ENCODE data around the gene AMH. TPM values are rescaled to one million over a fixed set of nuclear protein-coding genes. Genes with fewer than 3 reads are reported as not detected.

The AMH gene
- total and polyA plus RNA-seq, 4 donors: 0.08 to 0.59 (median 0.47) TPM; not detected in 1

DNA sequence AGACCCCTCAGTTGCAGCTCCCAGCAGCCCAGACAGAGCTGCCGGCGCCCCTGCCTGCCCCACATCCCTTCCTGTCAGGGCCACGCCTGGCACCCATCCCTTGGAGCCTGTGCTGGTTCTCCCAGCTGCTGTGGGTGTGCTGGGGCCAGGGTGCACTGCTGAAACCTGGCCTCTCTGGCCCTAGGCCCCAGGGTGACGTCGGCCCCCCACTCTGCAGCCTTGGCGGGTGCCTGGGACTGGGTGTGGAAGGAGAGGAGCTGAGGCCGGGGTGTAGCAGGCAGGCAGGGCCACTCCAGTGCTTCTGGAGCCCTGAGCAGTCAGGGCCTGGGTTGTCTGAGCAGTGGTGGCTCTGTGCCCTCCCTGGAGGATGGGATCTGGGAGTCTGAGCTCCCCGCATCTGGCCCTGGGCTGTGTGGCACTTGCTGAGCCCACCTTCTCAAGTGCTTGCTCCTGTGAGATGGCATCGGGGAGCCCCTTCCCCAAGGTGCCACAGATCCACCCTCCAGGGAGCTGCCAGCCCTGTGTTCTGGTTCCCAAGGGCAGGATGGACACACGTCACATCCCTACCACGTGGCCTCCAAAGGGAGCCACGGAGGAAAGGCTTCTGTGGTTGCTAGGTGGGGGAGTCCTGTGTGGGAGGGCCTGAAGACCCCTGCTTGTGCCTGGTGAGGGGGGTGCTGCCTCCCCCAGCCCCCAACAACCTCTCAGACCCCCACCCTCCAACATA is 18.2 kb upstream of the AMH start:
- Histone ChIP-seq H3K4me1 (ENCODE audit: control insufficient read depth in 4 of 4, insufficient read depth in 4 of 4, low read length in 3 of 4) (peaks cover 11 to 44% (median 21%) of the 10 kb centered on the region in 4 donors), H3K36me3 (ENCODE audit: control insufficient read depth in 4 of 4, insufficient read depth in 3 of 4, low read depth in 1 of 4, low read length in 3 of 4) (peaks cover 0 to 19% (median 6%) of the 10 kb centered on the region in 4 donors), H3K27me3 (ENCODE audit: control insufficient read depth in 4 of 4, insufficient read depth in 4 of 4, low read length in 3 of 4) (no peaks in the 10 kb centered on the region), H3K4me3 (ENCODE audit: low read depth in 1 of 3, low read length in 3 of 3) (no peak overlapping the region), H3K9ac (ENCODE audit: low read depth in 1 of 2, low read length in 2 of 2) (no peak overlapping the region), H3K9me3 (ENCODE audit: control insufficient read depth in 4 of 4, low read length in 3 of 4) (no peaks in the 10 kb centered on the region), H3K27ac (ENCODE audit: low read depth in 1 of 2, low read length in 2 of 2) (no peak overlapping the region)
- no peak for DNase-seq (ENCODE audit: low spot score)
- 71% methylated on average over 12 of the region's 12 CpGs for WGBS
- no peak for TF ChIP-seq GABPA (IDR thresholded peaks at IDR 0.05 in 1 of 2, conservative IDR thresholded peaks at IDR 0.05 in 1 of 2)
- TF ChIP-seq, protein P1, sequence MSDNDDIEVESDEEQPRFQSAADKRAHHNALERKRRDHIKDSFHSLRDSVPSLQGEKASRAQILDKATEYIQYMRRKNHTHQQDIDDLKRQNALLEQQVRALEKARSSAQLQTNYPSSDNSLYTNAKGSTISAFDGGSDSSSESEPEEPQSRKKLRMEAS (IDR thresholded peaks at IDR 0.05): no peak
- TF ChIP-seq RXRA (IDR thresholded peaks at IDR 0.05): no peak
- TF ChIP-seq, protein P2, sequence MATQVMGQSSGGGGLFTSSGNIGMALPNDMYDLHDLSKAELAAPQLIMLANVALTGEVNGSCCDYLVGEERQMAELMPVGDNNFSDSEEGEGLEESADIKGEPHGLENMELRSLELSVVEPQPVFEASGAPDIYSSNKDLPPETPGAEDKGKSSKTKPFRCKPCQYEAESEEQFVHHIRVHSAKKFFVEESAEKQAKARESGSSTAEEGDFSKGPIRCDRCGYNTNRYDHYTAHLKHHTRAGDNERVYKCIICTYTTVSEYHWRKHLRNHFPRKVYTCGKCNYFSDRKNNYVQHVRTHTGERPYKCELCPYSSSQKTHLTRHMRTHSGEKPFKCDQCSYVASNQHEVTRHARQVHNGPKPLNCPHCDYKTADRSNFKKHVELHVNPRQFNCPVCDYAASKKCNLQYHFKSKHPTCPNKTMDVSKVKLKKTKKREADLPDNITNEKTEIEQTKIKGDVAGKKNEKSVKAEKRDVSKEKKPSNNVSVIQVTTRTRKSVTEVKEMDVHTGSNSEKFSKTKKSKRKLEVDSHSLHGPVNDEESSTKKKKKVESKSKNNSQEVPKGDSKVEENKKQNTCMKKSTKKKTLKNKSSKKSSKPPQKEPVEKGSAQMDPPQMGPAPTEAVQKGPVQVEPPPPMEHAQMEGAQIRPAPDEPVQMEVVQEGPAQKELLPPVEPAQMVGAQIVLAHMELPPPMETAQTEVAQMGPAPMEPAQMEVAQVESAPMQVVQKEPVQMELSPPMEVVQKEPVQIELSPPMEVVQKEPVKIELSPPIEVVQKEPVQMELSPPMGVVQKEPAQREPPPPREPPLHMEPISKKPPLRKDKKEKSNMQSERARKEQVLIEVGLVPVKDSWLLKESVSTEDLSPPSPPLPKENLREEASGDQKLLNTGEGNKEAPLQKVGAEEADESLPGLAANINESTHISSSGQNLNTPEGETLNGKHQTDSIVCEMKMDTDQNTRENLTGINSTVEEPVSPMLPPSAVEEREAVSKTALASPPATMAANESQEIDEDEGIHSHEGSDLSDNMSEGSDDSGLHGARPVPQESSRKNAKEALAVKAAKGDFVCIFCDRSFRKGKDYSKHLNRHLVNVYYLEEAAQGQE (IDR thresholded peaks at IDR 0.05): no peak
- TF ChIP-seq, protein P3, sequence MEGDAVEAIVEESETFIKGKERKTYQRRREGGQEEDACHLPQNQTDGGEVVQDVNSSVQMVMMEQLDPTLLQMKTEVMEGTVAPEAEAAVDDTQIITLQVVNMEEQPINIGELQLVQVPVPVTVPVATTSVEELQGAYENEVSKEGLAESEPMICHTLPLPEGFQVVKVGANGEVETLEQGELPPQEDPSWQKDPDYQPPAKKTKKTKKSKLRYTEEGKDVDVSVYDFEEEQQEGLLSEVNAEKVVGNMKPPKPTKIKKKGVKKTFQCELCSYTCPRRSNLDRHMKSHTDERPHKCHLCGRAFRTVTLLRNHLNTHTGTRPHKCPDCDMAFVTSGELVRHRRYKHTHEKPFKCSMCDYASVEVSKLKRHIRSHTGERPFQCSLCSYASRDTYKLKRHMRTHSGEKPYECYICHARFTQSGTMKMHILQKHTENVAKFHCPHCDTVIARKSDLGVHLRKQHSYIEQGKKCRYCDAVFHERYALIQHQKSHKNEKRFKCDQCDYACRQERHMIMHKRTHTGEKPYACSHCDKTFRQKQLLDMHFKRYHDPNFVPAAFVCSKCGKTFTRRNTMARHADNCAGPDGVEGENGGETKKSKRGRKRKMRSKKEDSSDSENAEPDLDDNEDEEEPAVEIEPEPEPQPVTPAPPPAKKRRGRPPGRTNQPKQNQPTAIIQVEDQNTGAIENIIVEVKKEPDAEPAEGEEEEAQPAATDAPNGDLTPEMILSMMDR (IDR thresholded peaks at IDR 0.05; ENCODE audit: low read depth, low read length, missing input control): no peak
- no peak for TF ChIP-seq FOXA2 (IDR thresholded peaks at IDR 0.05)
- no peak for TF ChIP-seq SP1 (IDR thresholded peaks at IDR 0.05)
- TF ChIP-seq, protein P4, sequence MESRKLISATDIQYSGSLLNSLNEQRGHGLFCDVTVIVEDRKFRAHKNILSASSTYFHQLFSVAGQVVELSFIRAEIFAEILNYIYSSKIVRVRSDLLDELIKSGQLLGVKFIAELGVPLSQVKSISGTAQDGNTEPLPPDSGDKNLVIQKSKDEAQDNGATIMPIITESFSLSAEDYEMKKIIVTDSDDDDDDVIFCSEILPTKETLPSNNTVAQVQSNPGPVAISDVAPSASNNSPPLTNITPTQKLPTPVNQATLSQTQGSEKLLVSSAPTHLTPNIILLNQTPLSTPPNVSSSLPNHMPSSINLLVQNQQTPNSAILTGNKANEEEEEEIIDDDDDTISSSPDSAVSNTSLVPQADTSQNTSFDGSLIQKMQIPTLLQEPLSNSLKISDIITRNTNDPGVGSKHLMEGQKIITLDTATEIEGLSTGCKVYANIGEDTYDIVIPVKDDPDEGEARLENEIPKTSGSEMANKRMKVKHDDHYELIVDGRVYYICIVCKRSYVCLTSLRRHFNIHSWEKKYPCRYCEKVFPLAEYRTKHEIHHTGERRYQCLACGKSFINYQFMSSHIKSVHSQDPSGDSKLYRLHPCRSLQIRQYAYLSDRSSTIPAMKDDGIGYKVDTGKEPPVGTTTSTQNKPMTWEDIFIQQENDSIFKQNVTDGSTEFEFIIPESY (IDR thresholded peaks at IDR 0.05): no peak
- no peak for TF ChIP-seq EGR1 (IDR thresholded peaks at IDR 0.05; ENCODE audit: low read depth in 2 of 2)
- TF ChIP-seq TAF1 (conservative IDR thresholded peaks at IDR 0.05): no peak
- no peak for TF ChIP-seq YY1 (IDR thresholded peaks at IDR 0.05)
- no peak for TF ChIP-seq RAD21 (IDR thresholded peaks at IDR 0.05)
- TF ChIP-seq NR2F2 (IDR thresholded peaks at IDR 0.05): no peak
- no peak for TF ChIP-seq HNF4G (IDR thresholded peaks at IDR 0.05)
- TF ChIP-seq, protein P5, sequence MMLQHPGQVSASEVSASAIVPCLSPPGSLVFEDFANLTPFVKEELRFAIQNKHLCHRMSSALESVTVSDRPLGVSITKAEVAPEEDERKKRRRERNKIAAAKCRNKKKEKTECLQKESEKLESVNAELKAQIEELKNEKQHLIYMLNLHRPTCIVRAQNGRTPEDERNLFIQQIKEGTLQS (IDR thresholded peaks at IDR 0.05): no peak
- TF ChIP-seq HNF4A (conservative IDR thresholded peaks at IDR 0.05): no peak
- no peak for TF ChIP-seq FOXA1 (IDR thresholded peaks at IDR 0.05)
- TF ChIP-seq JUND (IDR thresholded peaks at IDR 0.05): no peak
